ENCODE results near the gene ALG12.
"Not testable (repeated sequence)": the region's sequence is repeated elsewhere in the genome, so short reads cannot be mapped to it uniquely, and the experiment has no call there.

ALG12 gene

GRCh38 chr22:49865156-49865555 is 53.1 kb downstream of the ALG12 start:
- DNase-seq = no peak

- DNase-seq = no peak
Measured at GRCh38 chr22:49863931-49864330, 54.3 kb downstream of the ALG12 start.

- DNase-seq = no peak
Measured at GRCh38 chr22:49862496-49862776, 55.8 kb downstream of the ALG12 start.

- no peak for DNase-seq
Measured at GRCh38 chr22:49861642-49862495, 56.4 kb downstream of the ALG12 start.

GRCh38 chr22:49858827-49859226 is 59.4 kb downstream of the ALG12 start:
- no peak for DNase-seq

GRCh38 chr22:49856766-49857618 is 61.2 kb downstream of the ALG12 start:
- DNase-seq = no peak

GRCh38 chr22:49856343-49856742 is 61.9 kb downstream of the ALG12 start:
- DNase-seq = no peak

- DNase-seq = peak; percentile 28
Measured at GRCh38 chr22:49855251-49855911, 62.9 kb downstream of the ALG12 start.

- peak; percentile 33 for DNase-seq
Measured at GRCh38 chr22:49853981-49854831, 64.0 kb downstream of the ALG12 start.

- DNase-seq = peak; percentile 99
Measured at GRCh38 chr22:49852898-49853894, 65.0 kb downstream of the ALG12 start, which contains the start of gene ZBED4. TSS of gene ZBED4 (plus strand) at chr22:49853844. CDS start at chr22:49883663, 29,819 bp downstream.

GRCh38 chr22:49852568-49852897 is 65.7 kb downstream of the ALG12 start:
- not testable (repeated sequence) for DNase-seq

- no peak for DNase-seq
Measured at GRCh38 chr22:49850959-49851802, 67.1 kb downstream of the ALG12 start.

Measured in CD4-positive, alpha-beta T cell treated with Interleukin-17A for 4 hours (primary cell).